Psoas muscle (tissue), 8 donors: ENCODE data around the gene SH3BP1. TPM values are rescaled to one million over a fixed set of nuclear protein-coding genes. Genes with fewer than 3 reads are reported as not detected.

Source experiments
- ATAC-seq, 4 donors: fragments of 200-7000 bp; cut with Tn5 transposase; one replicate each; pipeline ENCODE4 v1.9.1; 2020; ENCODE audit warnings: moderate library complexity in 3 of 4, mild to moderate bottlenecking in 2 of 4
- DNase-seq, 2 donors: peaks; one replicate each; pipeline ENCODE4 v3.0.0-alpha.2; 2020
- H3K27ac ChIP-seq: fragments of 200-600 bp; one replicate; pipeline ENCODE4 v1.8.0; 2022
- H3K27me3 ChIP-seq, 3 donors: fragments of 200-600 bp in 1 of 3; one replicate each; pipeline versions ENCODE4 v1.6.1 to v1.8.0; 2013 to 2022; ENCODE audit warnings: low read length in 2 of 3, mild to moderate bottlenecking in 2 of 3, moderate library complexity in 1 of 3; ENCODE audit not compliant: insufficient read depth in 3 of 3
- H3K36me3 ChIP-seq, 2 donors: fragments of 200-600 bp in 1 of 2; one replicate each; pipeline versions ENCODE4 v1.6.1 to v1.8.0; 2013 to 2022; ENCODE audit warnings: low read depth in 1 of 2, mild to moderate bottlenecking in 1 of 2, moderate library complexity in 1 of 2; ENCODE audit not compliant: insufficient read depth in 1 of 2
- H3K4me1 ChIP-seq: fragments of 200-600 bp; one replicate; pipeline ENCODE4 v1.8.0; 2022
- H3K4me3 ChIP-seq: fragments of 200-600 bp; one replicate; pipeline ENCODE4 v1.8.0; 2022; ENCODE audit warnings: mild to moderate bottlenecking
- H3K9me3 ChIP-seq: fragments of 200-600 bp; one replicate; pipeline ENCODE4 v1.8.0; 2022
- CTCF ChIP-seq: fragments of 200-600 bp; IDR thresholded peaks from one replicate; pipeline ENCODE4 v1.8.0; 2022; ENCODE audit warnings: antibody characterized with exemption
- WGBS, 3 donors: extraction: QIAGEN DNeasy Blood & Tissue Kit; methylation state at CpG; one replicate each; pipeline versions ENCODE4 v1.1.6 to v1.1.7; 2013; 5-methylcytosine and 5-hydroxymethylcytosine counted together
- intact Hi-C, 2 donors: fragments of 100-400 bp; cut with DNase I; formaldehyde crosslinking; loops; one replicate each; pipeline versions ENCODE4 v1.11.0 to v1.14.2; 2022
- polyA plus RNA-seq, 3 donors: library from polyadenylated mRNA; stranded (reverse); fragments of 200-250 nt; gene quantifications; one replicate each; pipeline ENCODE4 v1.2.3, GENCODE V29; 2013
- total RNA-seq, 4 donors: library from RNA; stranded (reverse); fragmentation: NEBNext Ultra II Directional in 2 of 4; extraction: Animal tissue kit (Norgen Biotek cat#: 25700) in 2 of 4; gene quantifications; one replicate each; pipeline versions ENCODE4 v1.2.1 to v1.2.4, GENCODE V29; 2021 to 2023
- donor health status: healthy with polysubstance abuse.
- donor health status: DM: no; HTN: no; CAD: no; lungs with moderate emphysema.
- donor health status: Bipolar disorder and iron deficiency.
- donor health status: healthy.
- donor health status: DM: yes; HTN: yes; CAD: no.
- donor health status: DM: no; HTN: no; CAD: no.
- donor health status: DM: no; HTN: no; CAD: no.
- donor health status: DM: yes; HTN: yes; CAD: no.

SH3BP1 gene
- total and polyA plus RNA-seq, 7 donors = 0.20 to 2.4 (median 1.4) TPM

- H3K4me1 ChIP-seq = peaks cover 24% of the 10 kb centered on the region
- no peak for TF ChIP-seq CTCF
- no peaks in the 10 kb centered on the region for H3K27me3 ChIP-seq
- H3K4me3 ChIP-seq = no peak overlapping the region
- H3K36me3 ChIP-seq = peaks cover 0 to 18% of the 10 kb centered on the region in 2 donors
- H3K27ac ChIP-seq = no peak overlapping the region
- ATAC-seq (no peak), DNase-seq (no peak)
- intact Hi-C loops = no loop called here
- no peaks in the 10 kb centered on the region for H3K9me3 ChIP-seq
- 82 to 88% (median 84%) methylated on average over 15 of the region's 15 CpGs for WGBS, 3 donors
These were observed 28.9 kb upstream of the SH3BP1 start for GRCh38 chr22:37610480-37611129.

GRCh38 chr22:37611207-37611606, 28.3 kb upstream of the SH3BP1 start:
- DNase-seq = no peak
- TF ChIP-seq CTCF = no peak
- peaks cover 0 to 23% of the 10 kb centered on the region in 2 donors for H3K36me3 ChIP-seq

GRCh38 chr22:37616201-37617083, 23.0 kb upstream of the SH3BP1 start:
- Histone ChIP-seq H3K27ac (no peak overlapping the region), H3K4me1 (peaks cover 1% of the 10 kb centered on the region), H3K36me3 (peaks cover 0 to 75% of the 10 kb centered on the region in 2 donors), H3K9me3 (no peaks in the 10 kb centered on the region), H3K27me3 (no peaks in the 10 kb centered on the region), H3K4me3 (no peak overlapping the region)
- ATAC-seq = no peak
- TF ChIP-seq CTCF = no peak
- 85 to 91% (median 86%) methylated on average over 27 of the region's 27 CpGs for WGBS, 3 donors
- intact Hi-C loops = no loop called here
- no peak for DNase-seq

More at GRCh38 chr22:37611207-37611606, 28.3 kb upstream of the SH3BP1 start:
- Histone ChIP-seq H3K4me3 (no peak overlapping the region), H3K9me3 (no peaks in the 10 kb centered on the region), H3K27ac (no peak overlapping the region), H3K4me1 (peaks cover 24% of the 10 kb centered on the region), H3K27me3 (no peaks in the 10 kb centered on the region)
- 65 to 84% (median 68%) methylated on average over 6 of the region's 6 CpGs for WGBS, 3 donors
- ATAC-seq = no peak
- intact Hi-C loops = no loop called here

- no peak for ATAC-seq
- TF ChIP-seq CTCF = no peak
- WGBS, 3 donors = 90 to 94% (median 91%) methylated on average over 1 of the region's 1 CpG
These were observed 22.0 kb upstream of the SH3BP1 start for GRCh38 chr22:37617431-37617830.

More at GRCh38 chr22:37617431-37617830, 22.0 kb upstream of the SH3BP1 start:
- no peak for DNase-seq
- Histone ChIP-seq H3K4me1 (no peaks in the 10 kb centered on the region), H3K4me3 (no peak overlapping the region), H3K27me3 (no peaks in the 10 kb centered on the region), H3K27ac (no peak overlapping the region), H3K36me3 (peaks cover 0 to 84% of the 10 kb centered on the region in 2 donors), H3K9me3 (no peaks in the 10 kb centered on the region)
- intact Hi-C loops = no loop called here
